ENCODE measurements around the gene INPP4A.
"Not testable (repeated sequence)": the region's sequence is repeated elsewhere in the genome, so short reads cannot be mapped to it uniquely, and the experiment has no call there.

INPP4A gene

GRCh38 chr2:98592565-98592964 lies 147.9 kb downstream of the INPP4A start:
- DNase-seq, result no peak

DNA sequence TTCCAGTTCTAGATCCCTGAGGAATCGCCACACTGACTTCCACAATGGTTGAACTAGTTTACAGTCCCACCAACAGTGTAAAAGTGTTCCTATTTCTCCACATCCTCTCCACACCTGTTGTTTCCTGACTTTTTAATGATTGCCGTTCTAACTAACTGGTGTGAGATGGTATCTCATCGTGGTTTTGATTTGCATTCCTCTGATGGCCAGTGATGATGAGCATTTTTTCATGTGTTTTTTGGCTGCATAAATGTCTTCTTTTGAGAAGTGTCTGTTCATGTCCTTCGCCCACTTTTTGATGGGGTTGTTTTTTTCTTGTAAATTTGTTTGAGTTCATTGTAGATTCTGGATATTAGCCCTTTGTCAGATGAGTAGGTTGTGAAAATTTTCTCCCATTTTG lies 150.0 kb downstream of the INPP4A start:
- DNase-seq, result not testable (repeated sequence)

- DNase-seq, result no peak
These were observed 154.2 kb downstream of the INPP4A start for GRCh38 chr2:98598781-98599428.

DNA sequence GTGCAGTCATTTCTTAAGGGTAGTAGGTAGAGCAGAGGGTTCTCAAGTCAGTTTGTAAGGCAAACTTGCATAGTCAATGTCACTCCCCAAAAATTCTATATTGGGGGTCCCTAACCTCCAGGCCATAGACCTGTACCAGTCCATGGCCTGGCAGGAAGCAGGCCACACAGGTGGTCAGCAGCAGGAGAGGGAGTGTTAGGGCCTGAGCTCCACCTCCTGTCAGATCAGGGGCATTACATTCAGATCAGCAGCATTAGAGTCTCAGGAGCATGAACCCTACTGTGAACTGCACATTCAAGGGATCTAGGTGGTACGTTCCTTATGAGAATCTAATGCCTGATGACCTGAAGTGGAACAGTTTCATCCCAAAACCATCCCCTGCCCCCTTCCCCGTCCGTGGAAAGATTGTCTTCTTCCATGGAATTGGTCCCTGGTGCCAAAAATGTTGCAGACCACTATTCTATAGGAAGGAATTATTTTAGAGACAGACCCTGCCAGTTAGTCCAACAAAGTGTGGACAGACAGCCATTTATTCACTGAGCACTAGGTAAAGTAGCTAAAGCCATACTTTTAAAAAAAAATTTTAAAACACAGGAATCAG lies 157.0 kb downstream of the INPP4A start:
- DNase-seq, result peak; percentile 45

- DNase-seq, result no peak
These were observed 159.9 kb downstream of the INPP4A start for GRCh38 chr2:98604547-98604946.

GRCh38 chr2:98605076-98605475 lies 160.4 kb downstream of the INPP4A start:
- no peak for DNase-seq

DNA sequence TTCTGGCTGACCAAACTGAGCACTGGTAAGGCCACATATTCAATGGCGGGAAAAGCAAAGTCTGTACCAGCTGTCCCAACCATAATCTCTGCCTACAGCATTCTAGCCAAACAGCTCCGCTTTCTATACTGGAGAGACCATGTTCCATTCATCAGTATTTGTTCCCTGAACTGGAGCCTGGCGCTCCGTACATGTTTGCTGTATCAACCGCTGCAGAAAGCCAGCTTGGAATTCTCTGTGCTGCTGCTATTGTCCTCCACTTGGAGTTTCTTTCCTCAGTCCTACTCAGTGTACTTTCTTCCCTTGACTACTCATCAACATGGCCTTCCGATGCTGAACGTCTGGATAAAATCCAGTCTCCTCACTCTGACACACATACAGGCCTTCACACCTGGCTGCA lies 161.8 kb downstream of the INPP4A start:
- no peak for DNase-seq

DNA sequence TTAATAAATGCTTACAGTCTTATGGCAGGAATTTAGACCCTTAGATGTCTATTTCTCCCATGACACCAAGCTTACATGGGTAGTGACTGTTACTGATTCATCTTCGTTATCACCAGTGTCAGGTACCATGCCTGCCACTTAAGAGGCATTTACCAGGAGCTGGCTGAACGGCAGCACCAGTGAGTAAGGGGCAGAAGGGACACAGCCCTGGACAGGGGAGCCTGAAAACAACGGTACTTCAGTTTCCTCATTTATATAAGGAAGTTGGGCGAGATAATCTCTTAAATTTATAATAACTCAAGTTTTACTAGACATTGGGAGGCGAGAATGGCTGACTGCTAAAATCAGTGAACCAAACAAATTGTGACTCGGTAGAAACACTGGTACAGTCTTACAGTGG lies 162.4 kb downstream of the INPP4A start:
- no peak for DNase-seq

DNA sequence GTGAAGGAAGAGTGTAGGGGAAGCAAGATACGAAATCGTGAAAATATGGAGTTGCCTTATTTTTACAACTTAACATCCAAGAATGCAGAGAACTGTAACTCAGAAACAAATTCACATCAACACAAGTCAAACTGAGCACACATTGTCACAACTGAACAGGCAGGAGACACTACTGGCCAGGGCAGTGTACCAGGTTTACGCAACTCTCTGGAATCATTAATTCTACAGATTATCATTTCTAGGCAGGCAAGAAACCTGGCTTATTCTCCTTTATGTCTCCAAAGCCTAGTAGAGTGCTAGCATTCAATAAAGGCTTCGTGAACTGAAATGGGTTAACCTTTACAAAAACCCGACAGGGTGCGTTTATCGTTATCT lies 163.1 kb downstream of the INPP4A start:
- DNase-seq, result no peak

DNA sequence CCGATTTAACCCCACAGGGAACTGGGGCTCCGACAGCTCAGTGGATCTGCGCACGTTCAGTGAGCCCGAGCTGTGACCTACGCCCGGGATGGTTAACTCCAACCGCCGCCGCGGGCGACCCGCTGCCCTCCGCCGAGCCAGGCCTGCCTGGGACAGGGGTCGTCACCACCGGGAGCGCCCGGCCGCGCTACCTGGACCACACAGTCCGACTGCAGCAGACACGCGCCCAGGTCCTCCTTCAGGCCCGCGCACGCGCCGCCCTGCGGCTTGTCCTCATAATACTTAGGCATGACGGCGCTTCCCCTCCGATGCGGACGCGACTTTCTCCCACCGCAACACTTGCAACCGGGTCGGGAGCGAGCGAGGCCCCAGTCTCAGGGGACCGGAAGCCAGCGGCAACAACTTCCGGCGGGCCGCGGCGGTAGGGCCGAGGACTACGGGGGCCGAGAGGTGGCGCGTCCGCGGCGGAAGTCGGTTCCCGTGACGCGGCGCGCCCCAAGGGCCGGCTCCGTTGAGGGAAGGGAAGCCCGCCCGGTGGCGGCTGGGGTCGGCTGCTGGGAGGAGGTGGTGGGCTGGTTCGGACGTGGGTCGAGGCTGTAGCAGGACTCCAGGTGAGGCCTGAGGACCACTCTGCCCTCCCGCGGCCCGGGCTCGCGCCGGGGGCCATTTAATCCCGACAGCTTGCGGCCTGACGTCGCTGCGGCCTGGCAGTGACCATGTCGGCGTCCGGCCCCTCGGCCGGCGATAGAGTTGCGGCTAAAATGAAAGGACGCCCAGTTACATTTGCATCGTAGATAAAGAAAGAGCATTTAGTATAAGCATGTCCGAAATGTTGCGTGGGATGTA lies 163.7 kb downstream of the INPP4A start, which contains the start of the genes COA5 and UNC50:
TSS of gene COA5 (minus strand) at position 397 of the 846 bp plus-strand sequence. CDS start at position 290, 107 bp downstream.
TSS of gene UNC50 (plus strand) at position 474 of the 846 bp plus-strand sequence. CDS start 1,171 bp downstream, outside the sequence.
- DNase-seq, result peak; percentile 93

DNA sequence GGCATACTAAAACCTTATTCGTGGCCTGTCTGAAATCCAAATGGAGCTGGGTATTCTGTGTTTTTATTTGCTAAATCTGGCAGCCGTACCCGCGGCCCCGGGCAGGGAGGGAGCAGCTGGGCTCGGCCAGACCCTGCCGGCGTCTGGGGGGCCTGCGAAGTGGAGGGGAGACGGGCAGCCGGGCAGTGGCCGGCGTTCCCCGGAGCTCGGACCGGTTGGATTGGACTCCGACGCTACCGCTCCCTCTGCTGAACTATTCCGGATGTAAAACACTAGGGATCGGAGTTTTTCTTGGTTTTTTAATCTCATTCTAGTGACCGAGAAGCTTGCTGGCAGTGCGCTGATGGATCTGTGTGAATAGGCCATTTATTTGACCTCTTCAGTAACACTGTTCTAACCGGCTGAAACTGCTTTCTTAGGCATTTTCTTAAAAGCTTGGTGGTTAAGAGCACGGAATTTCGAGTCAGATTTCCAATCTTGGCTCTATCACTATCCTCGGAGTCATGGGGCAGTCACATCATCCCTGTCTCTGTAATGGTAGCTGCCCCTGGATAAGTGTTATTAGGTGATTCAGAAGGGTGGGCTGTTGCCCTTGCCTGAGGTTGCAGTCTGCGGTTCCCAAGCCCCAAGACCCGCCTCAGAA lies 164.4 kb downstream of the INPP4A start:
- peak; percentile 25 for DNase-seq

DNA sequence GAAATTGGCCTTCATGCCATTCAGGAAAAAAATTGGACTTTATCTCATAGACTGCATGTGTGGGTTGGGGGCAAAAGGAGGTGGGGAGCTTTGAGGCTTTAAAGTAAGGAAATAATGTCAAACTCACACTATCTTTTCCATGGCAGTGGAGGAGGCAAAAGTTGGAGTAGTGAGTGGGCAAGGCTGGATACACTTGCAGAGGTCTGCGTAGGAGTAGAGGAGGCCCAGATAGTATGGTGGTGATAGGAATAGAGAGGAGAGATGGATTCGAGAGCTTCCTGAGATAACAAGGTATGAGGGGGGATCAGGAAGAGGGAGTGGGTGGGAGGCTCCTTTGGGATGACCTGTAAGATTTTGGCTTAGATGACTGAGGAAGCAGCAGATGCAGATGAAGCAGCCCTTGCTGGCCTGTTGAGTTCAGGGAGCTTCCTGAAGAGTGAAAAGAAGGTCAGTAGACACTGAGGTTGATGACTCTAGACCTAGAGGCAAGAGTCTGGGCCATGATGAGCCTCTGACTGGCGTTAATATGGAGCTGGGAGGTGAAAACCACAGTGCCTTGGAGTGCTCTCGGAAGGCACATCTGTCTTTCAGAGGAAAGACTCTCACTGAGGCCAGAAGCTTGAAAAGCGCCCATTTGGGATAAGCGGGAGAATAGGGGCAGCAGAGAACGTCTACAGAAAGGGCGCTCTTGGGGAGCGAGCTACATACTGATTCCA lies 169.5 kb downstream of the INPP4A start:
- DNase-seq, result no peak

- no peak for DNase-seq
These were observed 170.8 kb downstream of the INPP4A start for GRCh38 chr2:98615481-98615880.

DNA sequence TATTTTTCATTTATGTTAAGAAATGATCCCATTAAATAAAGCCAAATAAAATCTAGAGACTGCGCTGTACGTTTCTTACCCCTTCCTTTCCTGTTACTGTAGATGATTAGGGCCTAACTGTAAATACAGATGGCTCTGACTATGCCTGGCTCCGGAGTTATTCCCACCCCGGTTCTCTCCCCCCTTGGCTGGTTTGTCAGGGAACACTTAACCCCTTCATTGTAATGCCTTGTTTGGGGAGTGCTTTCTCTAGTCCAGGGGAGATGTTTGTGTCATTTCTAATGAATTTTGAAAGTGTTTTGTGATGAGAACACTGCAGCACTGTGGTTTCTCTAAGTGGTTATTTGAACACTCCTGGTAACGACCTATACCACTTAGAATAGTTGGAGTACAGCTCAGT lies 172.5 kb downstream of the INPP4A start:
- DNase-seq, result no peak

DNA sequence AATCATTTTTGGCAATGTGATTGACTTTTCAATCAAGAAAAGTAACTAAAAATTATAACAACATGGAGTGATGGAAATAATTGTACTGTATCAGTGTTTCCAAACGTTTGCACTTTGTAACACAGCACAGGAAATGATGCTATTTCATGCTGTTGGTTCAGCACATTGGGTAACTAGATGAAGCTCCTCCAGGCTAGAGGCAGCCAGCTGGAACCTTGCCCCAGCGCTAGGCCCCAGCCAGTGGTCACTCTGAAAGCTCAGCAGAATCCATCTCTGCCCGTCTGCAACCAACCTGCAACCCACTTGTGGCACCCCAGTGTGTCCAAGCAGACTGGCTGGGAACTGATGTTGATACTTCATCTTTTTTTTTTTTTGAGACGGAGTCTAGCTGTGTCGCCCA lies 179.0 kb downstream of the INPP4A start:
- DNase-seq, result peak; percentile 43

DNA sequence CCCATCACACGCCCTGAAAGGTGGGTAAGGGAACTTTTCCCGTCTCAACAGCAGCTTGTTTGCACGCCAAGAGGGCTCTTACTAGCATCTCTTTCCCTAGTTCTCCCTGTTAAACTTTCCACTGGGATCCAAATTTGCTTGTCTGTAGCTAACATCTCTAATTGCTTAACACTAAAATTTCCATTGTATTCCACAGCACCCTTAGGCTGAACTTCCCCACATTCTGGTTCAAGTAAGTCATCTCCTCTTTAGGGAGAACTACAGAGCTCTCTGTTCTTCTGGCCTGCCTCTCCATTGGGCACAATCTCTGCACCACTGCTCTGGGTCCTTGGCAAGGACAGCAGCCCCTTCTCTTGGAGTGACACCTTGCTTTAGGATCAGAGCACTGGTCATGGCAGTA lies 187.7 kb downstream of the INPP4A start:
- no peak for DNase-seq

GRCh38 chr2:98634406-98635092 lies 189.9 kb downstream of the INPP4A start:
- DNase-seq, result peak; percentile 8

DNA sequence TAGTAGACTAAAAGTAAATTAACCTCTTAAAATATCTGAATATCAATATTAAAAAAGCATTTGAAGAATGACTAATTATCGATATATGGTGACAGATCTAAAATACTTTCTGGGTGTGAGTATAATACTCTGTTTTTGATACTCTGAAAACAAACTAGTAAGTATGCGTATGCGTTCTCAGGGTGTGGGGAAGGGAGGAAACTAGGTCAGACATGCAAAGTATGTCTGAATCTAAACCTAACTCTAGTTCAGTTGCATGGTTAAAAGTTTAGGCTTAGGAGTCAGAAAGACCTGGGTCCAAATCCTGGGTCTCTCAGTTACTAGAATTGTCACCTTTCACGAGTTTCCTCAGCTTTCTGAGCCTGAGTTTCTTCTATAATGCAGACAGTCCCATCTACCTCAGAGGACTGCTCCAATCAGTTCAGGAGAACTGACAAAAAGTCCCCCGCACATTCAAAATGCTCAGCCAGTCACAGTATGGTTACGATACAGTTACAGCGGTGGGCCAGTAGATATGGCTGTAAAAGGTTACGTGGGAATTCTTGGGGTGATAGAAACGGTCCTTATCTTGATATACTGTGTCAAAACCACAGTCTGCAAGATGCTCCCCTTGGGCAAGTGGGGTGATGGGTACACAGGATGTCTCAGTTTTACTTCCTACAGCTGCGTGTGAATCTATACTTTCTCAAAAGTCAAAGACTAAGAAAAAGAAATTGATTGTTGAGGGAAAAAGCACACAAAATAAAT lies 192.9 kb downstream of the INPP4A start:
- no peak for DNase-seq

- no peak for DNase-seq
These were observed 198.9 kb downstream of the INPP4A start for GRCh38 chr2:98643496-98644100.
